Smooth muscle cell of the brain vasculature (primary cell): Measurements from ENCODE around the gene PARK7.

Experiments
- DNase-seq: peaks from one replicate; pipeline ENCODE4 v3.0.0-alpha.2; 2012; ENCODE audit warnings: low read depth, low spot score

PARK7 gene

GRCh38 chr1:8010080-8010664, 48.7 kb downstream of the PARK7 start:
- DNase-seq = no peak

- DNase-seq = no peak
Observed at GRCh38 chr1:8011016-8011415, 49.5 kb downstream of the PARK7 start.

- DNase-seq = no peak
Observed at GRCh38 chr1:8011923-8012858, 50.7 kb downstream of the PARK7 start.

- DNase-seq = no peak
Observed at GRCh38 chr1:8012955-8013354, 51.4 kb downstream of the PARK7 start.

GRCh38 chr1:8013399-8013798, 51.9 kb downstream of the PARK7 start:
- DNase-seq = no peak

- DNase-seq = no peak
Observed at GRCh38 chr1:8013800-8014199, 52.3 kb downstream of the PARK7 start.

- no peak for DNase-seq
Observed at GRCh38 chr1:8014381-8014988, 53.0 kb downstream of the PARK7 start.

- DNase-seq = peak; percentile 70
Observed at GRCh38 chr1:8015036-8015808, 53.7 kb downstream of the PARK7 start.

- no peak for DNase-seq
Observed at GRCh38 chr1:8015809-8016165, 54.3 kb downstream of the PARK7 start.

GRCh38 chr1:8016210-8016894, 54.8 kb downstream of the PARK7 start:
- no peak for DNase-seq

GRCh38 chr1:8016895-8017241, 55.4 kb downstream of the PARK7 start:
- no peak for DNase-seq

GRCh38 chr1:8017495-8018197, 56.1 kb downstream of the PARK7 start:
- no peak for DNase-seq

GRCh38 chr1:8018492-8019228, 57.1 kb downstream of the PARK7 start:
- DNase-seq = no peak

- no peak for DNase-seq
Observed at GRCh38 chr1:8019229-8019620, 57.7 kb downstream of the PARK7 start.

GRCh38 chr1:8020032-8020431, 58.5 kb downstream of the PARK7 start:
- no peak for DNase-seq

GRCh38 chr1:8021676-8022266, 60.3 kb downstream of the PARK7 start:
- DNase-seq = no peak

- no peak for DNase-seq
Observed at GRCh38 chr1:8022395-8023286, 61.1 kb downstream of the PARK7 start.

GRCh38 chr1:8023287-8023994, 61.9 kb downstream of the PARK7 start:
- DNase-seq = no peak
